Stimulated activated CD4-positive, alpha-beta T cell treated with anti-CD3 and anti-CD28 coated beads, Interleukin-1b, Interleukin-23, amount 100 ng/mL, for 1 hour (primary cell): ENCODE data around the gene MC4R.

Experiments used
- DNase-seq, 2 donors: peaks; one replicate each; pipeline ENCODE4 v3.0.0-alpha.2; 2020; ENCODE audit warnings: low read depth in 2 of 2

Gene MC4R

DNA sequence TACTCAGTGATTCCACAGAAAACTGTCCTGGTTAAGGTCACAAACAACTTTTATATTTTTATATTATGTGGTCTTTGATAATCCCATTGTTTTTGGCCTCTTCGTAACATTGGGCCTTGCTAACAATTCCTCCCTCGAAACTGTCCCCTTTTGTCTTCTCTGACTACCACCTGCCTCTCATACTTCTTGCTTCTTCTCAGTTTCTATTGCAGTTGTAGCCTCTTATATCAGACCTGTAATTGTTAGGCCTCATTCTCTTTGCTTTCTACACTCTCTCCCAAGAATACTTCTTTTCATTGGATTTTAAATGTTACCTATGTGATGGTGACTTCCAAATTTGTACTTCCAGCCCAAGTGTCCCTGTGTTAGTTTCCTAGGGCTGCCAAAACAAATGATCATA lies 44.7 kb downstream of the MC4R start:
- DNase-seq: no peak

DNA sequence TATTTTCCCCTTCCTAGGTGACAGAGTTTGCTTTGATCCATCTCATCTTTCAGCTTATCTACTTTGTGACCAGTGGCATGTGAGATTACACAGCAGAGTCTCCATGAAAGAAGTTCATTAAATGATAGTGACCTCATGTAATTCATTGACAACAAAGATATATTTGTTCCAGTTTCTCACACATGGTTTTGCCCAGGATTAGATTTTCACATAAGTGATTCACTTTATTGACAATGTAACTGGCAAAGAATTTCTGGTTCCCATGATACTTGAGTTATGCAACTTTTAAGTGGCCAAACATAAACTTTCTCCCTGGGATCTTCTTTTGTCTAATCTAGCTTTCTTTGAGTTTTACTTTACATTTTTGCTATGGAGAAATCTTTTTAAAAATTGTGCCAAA lies 50.0 kb downstream of the MC4R start:
- DNase-seq: no peak
